GM21390 (cell line): Measurements from ENCODE around the gene RUNX3.

ENCODE experiments used
- ATAC-seq: cut with Tn5 transposase; IDR thresholded peaks from one replicate; pipeline ENCODE4 v1.9.1; 2021; ENCODE audit not compliant: unreplicated experiment

Gene RUNX3

GRCh38 chr1:24888971-24889676 is 41.0 kb downstream of the RUNX3 start:
- ATAC-seq = no peak

DNA sequence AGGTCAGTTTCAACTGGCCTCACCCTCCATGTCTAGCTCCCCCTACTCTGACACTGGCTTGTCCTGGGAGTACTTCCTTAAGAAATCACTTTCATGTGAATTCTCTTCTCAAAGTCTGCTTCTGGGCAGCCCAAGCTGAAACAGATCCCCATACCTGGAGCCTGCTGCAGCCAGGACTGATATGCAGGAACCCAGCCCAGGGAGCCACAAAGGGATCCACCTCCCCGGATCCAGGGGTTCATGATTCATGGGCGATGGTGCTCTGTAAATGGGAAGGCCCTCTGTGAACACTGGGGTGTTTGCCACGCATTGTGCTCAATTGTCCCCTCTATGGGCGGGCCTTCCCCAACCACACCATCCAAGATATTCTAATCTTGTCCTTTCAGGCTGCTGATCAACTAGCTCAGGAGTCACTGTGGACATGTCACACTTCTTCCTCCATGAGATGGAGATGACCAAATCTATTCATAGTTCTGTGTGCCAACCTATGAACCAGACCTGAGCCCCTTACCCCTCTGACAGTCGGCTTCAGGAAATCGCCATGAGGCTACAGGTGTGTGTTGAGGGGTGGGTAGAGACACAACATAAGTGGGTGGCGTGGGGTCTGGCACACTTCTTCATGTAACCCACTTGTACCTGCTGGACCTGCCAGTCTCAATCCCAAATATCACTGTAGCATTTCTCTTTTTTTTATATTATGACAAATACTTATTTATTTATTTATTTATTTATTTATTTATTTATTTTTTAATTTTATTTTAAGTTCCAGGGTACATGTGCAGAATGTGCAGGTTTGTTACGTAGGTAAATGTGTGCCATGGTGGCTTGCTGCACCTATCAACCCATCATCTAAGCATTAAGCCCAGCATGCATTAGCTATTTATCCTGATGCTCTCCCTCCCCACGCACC is 41.8 kb downstream of the RUNX3 start:
- ATAC-seq = no peak

GRCh38 chr1:24886241-24886640 is 43.8 kb downstream of the RUNX3 start:
- ATAC-seq = no peak

DNA sequence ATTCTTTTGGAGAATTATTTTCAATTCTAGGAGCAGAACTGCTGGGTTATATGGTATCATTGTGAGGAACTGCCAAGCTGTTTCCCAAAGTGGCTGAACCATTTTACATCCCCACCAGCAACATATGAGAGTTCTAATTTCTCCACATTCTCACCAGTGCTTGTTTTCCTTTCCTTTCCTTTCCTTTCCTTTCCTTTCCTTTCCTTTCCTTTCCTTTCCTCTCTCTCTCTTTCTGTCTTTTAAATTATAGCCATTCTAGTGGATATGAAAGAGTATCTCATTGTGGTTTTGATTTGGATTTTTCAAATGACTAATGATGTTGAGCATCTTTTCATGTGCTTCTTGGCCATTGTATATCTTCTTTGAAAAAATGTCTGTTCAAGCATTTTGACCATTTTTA is 45.3 kb downstream of the RUNX3 start:
- no peak for ATAC-seq

DNA sequence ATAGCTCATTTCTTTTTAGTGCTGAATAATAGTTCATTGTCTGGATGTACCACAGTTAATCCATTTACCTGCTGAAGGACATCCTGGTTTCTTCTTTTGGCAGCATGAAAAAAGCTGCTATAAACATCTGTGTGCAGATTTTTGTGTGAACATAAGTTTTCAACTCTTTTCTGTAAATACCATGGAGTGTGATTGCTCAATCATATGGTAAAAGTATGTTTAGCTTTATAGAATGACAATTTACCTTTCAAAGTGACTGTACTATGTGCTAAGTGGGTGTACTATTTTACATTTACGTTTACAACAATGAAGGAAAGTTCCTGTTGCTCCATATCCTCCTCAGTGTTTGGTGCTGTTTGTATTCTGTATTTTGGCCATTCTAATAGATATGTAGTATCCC is 49.0 kb downstream of the RUNX3 start:
- no peak for ATAC-seq

DNA sequence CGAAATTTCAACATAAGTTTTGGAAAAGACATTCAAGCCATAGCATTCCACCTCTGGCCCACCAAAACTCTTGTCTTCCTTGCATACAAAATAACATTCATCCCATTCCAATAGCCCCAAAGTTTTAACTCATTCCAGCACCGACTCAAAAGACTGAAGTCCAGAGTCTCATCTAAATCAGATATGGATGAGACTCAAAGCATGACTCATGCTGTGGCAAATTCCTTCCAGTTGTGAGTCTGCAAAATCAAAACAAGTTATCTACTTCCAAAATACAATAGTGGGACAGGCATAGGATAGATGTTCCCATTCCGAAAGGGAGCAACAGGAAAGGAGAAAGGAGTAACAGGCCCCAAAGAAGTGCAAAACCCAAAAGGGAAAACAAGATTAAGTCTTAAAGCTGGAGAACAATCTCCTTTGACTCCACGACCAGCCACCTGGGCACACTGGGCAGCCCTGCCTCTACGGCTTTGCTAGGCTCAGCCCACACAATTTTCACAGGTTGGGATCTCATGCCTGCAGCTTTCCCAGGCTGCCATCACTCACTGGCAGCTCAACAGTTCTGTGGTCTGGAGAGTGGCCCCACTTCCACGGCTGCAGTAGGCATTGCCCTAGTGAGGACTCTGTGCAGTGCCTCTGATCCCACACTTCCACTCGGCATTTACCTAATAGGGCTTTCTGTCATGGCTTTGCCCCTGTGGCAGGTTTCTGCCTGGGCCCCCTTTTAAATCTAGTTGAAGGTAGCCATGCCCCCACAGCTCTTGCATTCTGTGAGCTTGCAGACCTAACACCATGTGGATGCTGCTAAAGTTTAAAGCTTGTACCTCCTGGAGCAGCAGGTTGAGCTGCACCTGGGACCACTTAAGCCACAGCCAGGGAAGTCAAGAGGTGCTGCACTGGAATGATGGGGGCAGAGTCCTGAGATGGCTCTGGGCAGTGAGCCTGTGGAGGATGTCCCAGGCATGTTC is 51.0 kb downstream of the RUNX3 start:
- no peak for ATAC-seq

GRCh38 chr1:24878045-24878444 is 52.0 kb downstream of the RUNX3 start:
- no peak for ATAC-seq

DNA sequence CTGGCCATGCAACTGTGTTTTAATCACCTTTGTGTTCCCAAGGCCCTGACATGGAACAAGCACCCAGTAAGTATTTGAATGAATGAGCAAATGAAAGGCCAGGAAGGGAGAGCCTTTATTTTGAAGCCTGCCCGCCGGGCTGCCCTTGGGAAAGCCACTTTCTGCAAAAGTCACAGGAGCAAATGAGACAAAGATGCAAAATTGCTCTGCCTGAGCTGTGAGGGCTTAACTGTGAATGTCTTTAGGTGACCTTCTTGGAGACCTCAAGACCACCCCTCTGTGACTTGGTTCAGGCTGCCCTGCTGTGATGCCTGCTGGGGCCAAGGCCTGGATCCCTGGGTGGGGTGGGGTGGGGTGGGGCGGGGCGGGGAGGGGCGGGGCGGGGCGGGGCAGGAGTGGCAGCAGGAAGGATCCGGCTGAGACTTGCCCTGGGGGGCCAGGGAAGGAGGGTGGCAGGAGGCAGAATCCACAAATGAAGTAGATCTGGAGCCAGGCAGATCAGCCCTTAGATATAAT is 54.0 kb downstream of the RUNX3 start:
- no peak for ATAC-seq

DNA sequence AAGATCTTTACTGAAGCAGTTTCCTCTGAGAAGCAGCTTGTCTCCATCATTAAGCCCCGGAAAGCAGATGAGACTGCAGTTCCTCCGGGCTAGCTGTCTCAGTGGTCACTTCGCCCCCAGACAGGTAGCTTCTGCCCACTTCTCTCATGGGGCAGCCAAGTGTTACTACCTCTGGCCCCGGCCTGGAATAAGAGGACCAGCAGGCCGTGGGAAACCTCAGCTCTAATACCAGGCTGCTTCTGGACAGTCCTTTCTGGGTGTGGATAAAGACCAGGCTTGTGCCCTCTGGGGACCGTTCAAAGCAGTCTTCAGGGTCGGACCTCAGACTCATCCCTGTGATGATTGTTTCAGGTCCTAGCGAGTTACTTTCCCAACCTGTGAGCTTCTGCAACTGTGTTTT is 54.8 kb downstream of the RUNX3 start:
- no peak for ATAC-seq

DNA sequence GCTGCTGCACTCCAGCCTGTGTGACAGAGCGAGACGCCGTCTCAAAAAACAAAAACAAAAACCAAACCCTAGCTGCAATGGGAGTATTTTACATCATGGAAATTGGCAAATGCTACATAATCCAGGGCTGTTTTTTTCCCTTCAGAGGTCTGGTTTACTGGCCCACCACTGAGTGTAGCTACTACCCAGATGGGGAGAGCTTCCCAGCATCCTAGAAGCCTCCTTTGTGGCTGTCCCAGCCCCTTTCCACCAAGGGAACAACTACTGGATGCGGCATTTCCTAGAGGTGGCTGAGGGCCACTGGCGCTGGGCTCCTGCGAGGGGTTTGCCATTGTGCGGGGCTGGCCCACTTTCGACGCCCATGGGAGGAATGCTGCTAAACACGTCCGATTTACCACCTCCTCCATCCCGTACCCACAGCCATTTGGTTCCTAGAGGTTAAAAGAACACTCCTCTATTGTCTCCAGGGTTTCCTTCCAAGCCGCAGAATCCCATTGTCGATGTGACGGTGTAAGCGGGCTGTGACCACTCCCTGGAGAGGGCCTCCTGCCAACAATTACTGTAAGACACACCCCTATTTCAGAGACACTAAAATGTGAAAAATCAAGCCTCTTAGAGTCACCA is 55.4 kb downstream of the RUNX3 start:
- ATAC-seq = no peak

DNA sequence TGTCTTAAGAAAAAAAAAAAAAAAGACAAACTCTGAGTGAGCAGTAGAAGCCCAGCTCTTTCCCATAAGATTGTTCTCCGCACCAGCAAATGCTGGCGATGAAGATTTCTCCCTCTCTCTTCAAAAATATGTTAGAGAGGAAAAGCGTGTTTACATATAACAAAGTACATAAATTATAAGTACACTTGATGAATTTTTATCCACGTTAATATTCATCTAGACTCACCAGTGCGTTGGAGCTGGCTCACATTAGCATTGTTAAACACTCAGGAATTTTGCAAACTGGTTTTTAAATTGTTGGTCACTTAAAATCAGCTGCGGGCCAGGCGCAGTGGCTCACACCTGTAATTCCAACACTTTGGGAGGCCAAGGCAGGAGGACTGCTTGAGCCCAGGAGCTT is 56.0 kb downstream of the RUNX3 start:
- ATAC-seq = no peak

DNA sequence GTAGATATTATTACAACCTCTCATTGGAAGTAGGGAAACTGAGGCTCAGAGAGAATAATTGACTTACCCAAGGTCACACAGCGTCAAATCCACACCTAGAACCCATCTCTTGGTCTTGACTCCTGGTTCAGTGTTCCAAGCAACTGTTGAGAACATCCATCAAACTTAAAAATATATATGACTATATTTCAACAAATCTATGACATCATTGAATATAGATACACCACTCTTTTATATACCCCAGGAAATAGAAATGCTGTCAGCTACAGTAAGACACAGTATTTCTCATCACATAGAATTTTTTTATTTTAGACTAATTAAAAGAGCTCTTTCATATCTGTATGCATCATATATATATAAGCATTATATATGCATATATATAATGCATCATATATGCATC is 56.9 kb downstream of the RUNX3 start:
- ATAC-seq = no peak

GRCh38 chr1:24872061-24872850 is 57.8 kb downstream of the RUNX3 start:
- no peak for ATAC-seq

- ATAC-seq = no peak
Measured at GRCh38 chr1:24871306-24871901, 58.7 kb downstream of the RUNX3 start.

- no peak for ATAC-seq
Measured at GRCh38 chr1:24870551-24871195, 59.4 kb downstream of the RUNX3 start.

GRCh38 chr1:24868016-24868875 is 61.8 kb downstream of the RUNX3 start:
- no peak for ATAC-seq

- ATAC-seq = no peak
Measured at GRCh38 chr1:24867084-24867870, 62.8 kb downstream of the RUNX3 start.
